ENCODE measurements around the gene MPHOSPH9.
"Not testable (repeated sequence)": the region's sequence is repeated elsewhere in the genome, so short reads cannot be mapped to it uniquely, and the experiment has no call there.

GRCh38 chr12:123248129-123248528 lies 15.2 kb upstream of the MPHOSPH9 start:
- TF ChIP-seq CTCF (IDR thresholded peaks at IDR 0.05 in 8 of 11, conservative IDR thresholded peaks at IDR 0.05 in 3 of 11); POLR2A (IDR thresholded peaks at IDR 0.05); POLR2AphosphoS5 (IDR thresholded peaks at IDR 0.05): not testable (repeated sequence)

Measured in spleen (tissue), 7 donors.